Osteocyte (in vitro differentiated cells): ENCODE results near the gene KCNK6. TPM values are rescaled to one million over a fixed set of nuclear protein-coding genes. Genes with fewer than 3 reads are reported as not detected.

Experiments used
- DNase-seq: peaks from one replicate; pipeline ENCODE4 v3.0.0; 2021; ENCODE audit warnings: mixed read lengths; ENCODE audit not compliant: unreplicated experiment; ENCODE audit errors: extremely low spot score
- H3K27ac Mint-ChIP-seq: one replicate; pipeline ENCODE4 v1.8.0; 2021; ENCODE audit warnings: mild to moderate bottlenecking, mixed read lengths; ENCODE audit not compliant: unreplicated experiment
- H3K27me3 Mint-ChIP-seq: one replicate; pipeline ENCODE4 v1.8.0; 2021; ENCODE audit warnings: mixed read lengths; ENCODE audit not compliant: unreplicated experiment
- H3K36me3 Mint-ChIP-seq: one replicate; pipeline ENCODE4 v1.8.0; 2021; ENCODE audit warnings: mixed read lengths; ENCODE audit not compliant: unreplicated experiment
- H3K4me1 Mint-ChIP-seq: one replicate; pipeline ENCODE4 v1.8.0; 2021; ENCODE audit warnings: mixed read lengths; ENCODE audit not compliant: unreplicated experiment
- H3K4me3 Mint-ChIP-seq: one replicate; pipeline ENCODE4 v1.8.0; 2021; ENCODE audit warnings: mild to moderate bottlenecking, moderate library complexity, mixed read lengths; ENCODE audit not compliant: unreplicated experiment
- H3K9me3 Mint-ChIP-seq: one replicate; pipeline ENCODE4 v1.8.0; 2021; ENCODE audit warnings: mixed read lengths; ENCODE audit not compliant: unreplicated experiment
- CTCF ChIP-seq: fragments of 200-600 bp; sonication (generic); IDR thresholded peaks from 2 replicates; pipeline ENCODE4 v1.5.0; 2021; ENCODE audit warnings: antibody characterized with exemption, mild to moderate bottlenecking, moderate library complexity
- total RNA-seq: library from RNA; stranded (reverse); gene quantifications from 2 replicates; pipeline ENCODE4 v1.2.1, GENCODE V29; 2021

KCNK6 gene
- total RNA-seq, 1 donor from 2014 or later: 13.0 TPM

- H3K9me3 Mint-ChIP-seq: no peaks in the 10 kb centered on the region
- TF ChIP-seq CTCF: no peak
- H3K4me3 Mint-ChIP-seq: no peak overlapping the region
- DNase-seq: no peak
- peaks cover 34% of the 10 kb centered on the region for H3K27me3 Mint-ChIP-seq
- no peaks in the 10 kb centered on the region for H3K36me3 Mint-ChIP-seq
- H3K27ac Mint-ChIP-seq: no peak overlapping the region
- H3K4me1 Mint-ChIP-seq: peaks cover under 1% of the 10 kb centered on the region
Observed at GRCh38 chr19:38355728-38356725, 36.4 kb downstream of the KCNK6 start.

GRCh38 chr19:38358071-38358470 is 38.4 kb downstream of the KCNK6 start:
- Mint-ChIP-seq H3K4me1 (peaks cover 11% of the 10 kb centered on the region), H3K9me3 (no peaks in the 10 kb centered on the region), H3K27me3 (peaks cover 38% of the 10 kb centered on the region), H3K27ac (no peak overlapping the region), H3K4me3 (no peak overlapping the region), H3K36me3 (no peaks in the 10 kb centered on the region)
- no peak for DNase-seq
- no peak for TF ChIP-seq CTCF

- Mint-ChIP-seq H3K27me3 (peaks cover 38% of the 10 kb centered on the region), H3K36me3 (no peaks in the 10 kb centered on the region), H3K9me3 (no peaks in the 10 kb centered on the region), H3K27ac (no peak overlapping the region), H3K4me1 (peaks cover 11% of the 10 kb centered on the region), H3K4me3 (no peak overlapping the region)
- DNase-seq: no peak
- no peak for TF ChIP-seq CTCF
Observed at GRCh38 chr19:38359242-38360021, 39.8 kb downstream of the KCNK6 start.

GRCh38 chr19:38360351-38360750 is 40.7 kb downstream of the KCNK6 start:
- Mint-ChIP-seq H3K36me3 (no peaks in the 10 kb centered on the region), H3K9me3 (no peaks in the 10 kb centered on the region), H3K27me3 (peaks cover 38% of the 10 kb centered on the region), H3K4me3 (peak overlapping the region; percentile 78), H3K27ac (no peak overlapping the region), H3K4me1 (peaks cover 11% of the 10 kb centered on the region)
- DNase-seq: no peak
- no peak for TF ChIP-seq CTCF
